ENCODE data around the gene CECR2.

CECR2 gene

GRCh38 chr22:17368554-17369438 is 464 bp upstream of the CECR2 start:
- peak overlapping the region; percentile 78 for H3K4me2 ChIP-seq (ENCODE audit: insufficient read depth, low read length)
- H3K27me3 ChIP-seq (ENCODE audit: insufficient read depth, low read length, poor library complexity), result peaks cover 31% of the 10 kb centered on the region
- no peaks in the 10 kb centered on the region for H3K36me3 ChIP-seq (ENCODE audit: insufficient read depth, low read length)
- peak overlapping the region; percentile 42 for H3K9ac ChIP-seq (ENCODE audit: low read depth, low read length)
- H3K4me1 ChIP-seq (ENCODE audit: insufficient read depth, low read length), result peaks cover 19% of the 10 kb centered on the region
- DNase-seq, result peak; percentile 49
- ATAC-seq (ENCODE audit: insufficient read depth, low read depth), result peak; percentile 43
- H3K9me3 ChIP-seq (ENCODE audit: insufficient read depth, low read length, severe bottlenecking), result no peaks in the 10 kb centered on the region
- TF ChIP-seq CTCF (IDR thresholded peaks at IDR 0.05; ENCODE audit: borderline replicate concordance, extremely low read depth, low read length, poor library complexity, severe bottlenecking) (no peak), EZH2 (IDR thresholded peaks at IDR 0.05; ENCODE audit: borderline replicate concordance, low read depth, low read length, severe bottlenecking) (peak; percentile 78)
- peak overlapping the region; percentile 75 for H2AFZ ChIP-seq (ENCODE audit: low read depth, low read length)
- no peaks in the 10 kb centered on the region for H4K20me1 ChIP-seq (ENCODE audit: insufficient read depth, low read length)
- H3K4me3 ChIP-seq (ENCODE audit: low read depth in 1 of 2, low read length in 2 of 2), result peak overlapping the region; percentile 9 to 58; a peak in 3 of 4 replicates
- H3K79me2 ChIP-seq (ENCODE audit: insufficient read depth, low read length), result no peaks in the 10 kb centered on the region
- 0 out of 2 replicates have a peak overlapping the region, but pooled peaks have one; percentile 10 for H3K27ac ChIP-seq (ENCODE audit: low read length)

GRCh38 chr22:17370026-17370765 is 936 bp downstream of the CECR2 start:
- Histone ChIP-seq H4K20me1 (ENCODE audit: insufficient read depth, low read length) (no peaks in the 10 kb centered on the region), H2AFZ (ENCODE audit: low read depth, low read length) (no peak overlapping the region), H3K9me3 (ENCODE audit: insufficient read depth, low read length, severe bottlenecking) (no peaks in the 10 kb centered on the region), H3K36me3 (ENCODE audit: insufficient read depth, low read length) (no peaks in the 10 kb centered on the region), H3K4me3 (ENCODE audit: low read depth in 1 of 2, low read length in 2 of 2) (peak overlapping the region in 1 of 2 experiments; percentile 58; a peak in 1 of 4 replicates), H3K4me2 (ENCODE audit: insufficient read depth, low read length) (peak overlapping the region; percentile 78), H3K27me3 (ENCODE audit: insufficient read depth, low read length, poor library complexity) (peaks cover 36% of the 10 kb centered on the region), H3K79me2 (ENCODE audit: insufficient read depth, low read length) (no peaks in the 10 kb centered on the region), H3K27ac (ENCODE audit: low read length) (no peak overlapping the region), H3K4me1 (ENCODE audit: insufficient read depth, low read length) (peaks cover 19% of the 10 kb centered on the region), H3K9ac (ENCODE audit: low read depth, low read length) (peak overlapping the region; percentile 48; the same call in 1 of the 2 replicates)
- TF ChIP-seq CTCF (IDR thresholded peaks at IDR 0.05; ENCODE audit: borderline replicate concordance, extremely low read depth, low read length, poor library complexity, severe bottlenecking) (no peak), EZH2 (IDR thresholded peaks at IDR 0.05; ENCODE audit: borderline replicate concordance, low read depth, low read length, severe bottlenecking) (no peak)
- DNase-seq, result no peak
- no peak for ATAC-seq (ENCODE audit: insufficient read depth, low read depth)

GRCh38 chr22:17370766-17371432 is 1.6 kb downstream of the CECR2 start:
- no peak overlapping the region for H3K4me2 ChIP-seq (ENCODE audit: insufficient read depth, low read length)
- no peak for TF ChIP-seq EZH2 (IDR thresholded peaks at IDR 0.05; ENCODE audit: borderline replicate concordance, low read depth, low read length, severe bottlenecking)
- TF ChIP-seq CTCF (IDR thresholded peaks at IDR 0.05; ENCODE audit: borderline replicate concordance, extremely low read depth, low read length, poor library complexity, severe bottlenecking), result no peak
- no peaks in the 10 kb centered on the region for H3K36me3 ChIP-seq (ENCODE audit: insufficient read depth, low read length)
- H3K27me3 ChIP-seq (ENCODE audit: insufficient read depth, low read length, poor library complexity), result peaks cover 36% of the 10 kb centered on the region
- no peak overlapping the region for H3K27ac ChIP-seq (ENCODE audit: low read length)
- DNase-seq, result no peak
- no peaks in the 10 kb centered on the region for H3K79me2 ChIP-seq (ENCODE audit: insufficient read depth, low read length)
- no peak overlapping the region for H3K9ac ChIP-seq (ENCODE audit: low read depth, low read length)
- H4K20me1 ChIP-seq (ENCODE audit: insufficient read depth, low read length), result no peaks in the 10 kb centered on the region
- peaks cover 19% of the 10 kb centered on the region for H3K4me1 ChIP-seq (ENCODE audit: insufficient read depth, low read length)
- H2AFZ ChIP-seq (ENCODE audit: low read depth, low read length), result no peak overlapping the region
- no peak overlapping the region for H3K4me3 ChIP-seq (ENCODE audit: low read depth in 1 of 2, low read length in 2 of 2)
- no peaks in the 10 kb centered on the region for H3K9me3 ChIP-seq (ENCODE audit: insufficient read depth, low read length, severe bottlenecking)
- no peak for ATAC-seq (ENCODE audit: insufficient read depth, low read depth)
